Keratinocyte (primary cell): ENCODE measurements around the gene VPS37C. TPM values are rescaled to one million over a fixed set of nuclear protein-coding genes. Genes with fewer than 3 reads are reported as not detected.

Experiments
- DNase-seq: peaks from one replicate; pipeline ENCODE4 v3.0.0-alpha.2; 2011; ENCODE audit warnings: low read depth, missing footprints, low spot score
- FAIRE-seq: peaks from 2 replicates; lab custom pipeline; 2011; peaks lifted over from hg19 to GRCh38; lab: Jason Lieb, UNC
- H2AFZ ChIP-seq: 2 replicates; pipeline ENCODE4 v1.6.0; 2012; ENCODE audit warnings: low read length, control low read depth, inconsistent platforms; ENCODE audit not compliant: control insufficient read depth
- H3K27ac ChIP-seq: 2 replicates; pipeline ENCODE4 v1.5.1; 2011; ENCODE audit warnings: low read length; ENCODE audit not compliant: control insufficient read depth, insufficient read depth
- H3K27me3 ChIP-seq: 3 replicates; pipeline ENCODE4 v1.6.0; 2011; ENCODE audit warnings: low read length; ENCODE audit not compliant: control insufficient read depth, insufficient read depth; ENCODE audit errors: extremely low read depth
- H3K36me3 ChIP-seq, 2 experiments: 2 replicates in 1 of 2; 3 replicates in 1 of 2; pipeline ENCODE4 v1.5.1; 2011; ENCODE audit warnings: low read length in 2 of 2, mild to moderate bottlenecking in 1 of 2; ENCODE audit not compliant: control insufficient read depth in 2 of 2, insufficient read depth in 2 of 2; ENCODE audit errors: extremely low read depth in 1 of 2
- H3K4me1 ChIP-seq: 3 replicates; pipeline ENCODE4 v1.5.1; 2011; ENCODE audit warnings: low read length; ENCODE audit not compliant: control insufficient read depth, insufficient read depth; ENCODE audit errors: extremely low read depth
- H3K4me2 ChIP-seq: 3 replicates; pipeline ENCODE4 v1.6.0; 2011; ENCODE audit warnings: low read depth, low read length; ENCODE audit not compliant: control insufficient read depth, insufficient read depth; ENCODE audit errors: extremely low read depth
- H3K4me3 ChIP-seq, 3 experiments: fragments of 200-600 bp in 1 of 3; sonication (generic) in 1 of 3; 2 replicates in 2 of 3; 3 replicates in 1 of 3; pipeline ENCODE4 v1.5.1; 2011 to 2016; ENCODE audit warnings: low read length in 3 of 3, mild to moderate bottlenecking in 3 of 3, control low read depth in 2 of 3, inconsistent platforms in 1 of 3, low read depth in 1 of 3, mixed read lengths in 1 of 3, mixed run types in 1 of 3, moderate library complexity in 1 of 3; ENCODE audit not compliant: control insufficient read depth in 2 of 3, insufficient read depth in 2 of 3; ENCODE audit errors: extremely low read depth in 1 of 3
- H3K79me2 ChIP-seq: 2 replicates; pipeline ENCODE4 v1.6.0; 2012; ENCODE audit warnings: low read length; ENCODE audit not compliant: control insufficient read depth, insufficient read depth
- H3K9ac ChIP-seq: 3 replicates; pipeline ENCODE4 v1.6.0; 2011; ENCODE audit warnings: low read length; ENCODE audit not compliant: control insufficient read depth, insufficient read depth; ENCODE audit errors: extremely low read depth
- H3K9me1 ChIP-seq: 3 replicates; pipeline ENCODE4 v1.6.0; 2011; ENCODE audit warnings: low read length; ENCODE audit not compliant: control insufficient read depth, insufficient read depth; ENCODE audit errors: extremely low read depth
- H3K9me3 ChIP-seq: 2 replicates; pipeline ENCODE4 v1.5.1; 2012; ENCODE audit warnings: low read depth, low read length; ENCODE audit not compliant: control insufficient read depth
- H4K20me1 ChIP-seq: 3 replicates; pipeline ENCODE4 v1.6.0; 2011; ENCODE audit warnings: low read length; ENCODE audit not compliant: control insufficient read depth, insufficient read depth; ENCODE audit errors: extremely low read depth
- CTCF ChIP-seq, 3 experiments: IDR thresholded peaks in 1 of 3; conservative IDR thresholded peaks in 1 of 3; optimal IDR thresholded peaks in 1 of 3; 2 replicates in 2 of 3; 3 replicates in 1 of 3; pipeline versions ENCODE3 to v1.5.1; 2011; ENCODE audit warnings: low read length in 3 of 3, mild to moderate bottlenecking in 3 of 3, moderate library complexity in 2 of 3, control low read depth in 1 of 3, inconsistent platforms in 1 of 3; ENCODE audit not compliant: insufficient read depth in 2 of 3; ENCODE audit errors: extremely low read depth in 1 of 3
- EZH2 ChIP-seq: IDR thresholded peaks from one replicate; pipeline ENCODE4 v1.6.1; 2012; ENCODE audit warnings: inconsistent platforms, mild to moderate bottlenecking, low read length, moderate library complexity
- dilution Hi-C: fragments of 300-500 bp; cut with MboI; formaldehyde crosslinking; loops from one replicate; pipeline ENCODE4 v1.7.0; 2020; ENCODE audit warnings: low sequenced_read_pairs; ENCODE audit not compliant: extremely low pct_ligation_motif_present
- polyA plus RNA-seq, 5 experiments: library from polyadenylated mRNA; depleted of rRNA in 3 of 5; stranded (reverse) in 3 of 5; stranded (forward) in 1 of 5; unstranded in 1 of 5; fragments of >200 nt; gene quantifications; 1 replicate in 1 of 5; 2 replicates in 3 of 5; 3 replicates in 1 of 5; pipeline versions ENCODE4 v1.2.1 to v1.2.3, GENCODE V29; 2011 to 2012; ENCODE audit warnings: missing spikeins in 2 of 5, low read depth in 1 of 5, low replicate concordance in 1 of 5

Gene VPS37C
- polyA plus RNA-seq, 1 donor (not counting 4 experiments of a cell fraction or from before 2014, with no cell fraction given): 8.0 TPM

- Histone ChIP-seq H3K27me3 (no peaks in the 10 kb centered on the region), H3K9me1 (no peaks in the 10 kb centered on the region), H3K4me1 (peaks cover 6% of the 10 kb centered on the region), H3K27ac (no peak overlapping the region), H3K9ac (no peak overlapping the region), H3K79me2 (no peaks in the 10 kb centered on the region), H3K9me3 (no peaks in the 10 kb centered on the region), H3K4me2 (no peak overlapping the region), H4K20me1 (peaks cover under 1% of the 10 kb centered on the region), H3K36me3 (peaks cover 7 to 13% of the 10 kb centered on the region in 2 experiments), H3K4me3 (no peak overlapping the region), H2AFZ (no peak overlapping the region)
- DNase-seq (no peak), FAIRE-seq (no peak)
- no peak for TF ChIP-seq EZH2
- no peak for TF ChIP-seq CTCF (optimal IDR thresholded peaks at IDR 0.05 in 1 of 3, IDR thresholded peaks at IDR 0.05 in 1 of 3, conservative IDR thresholded peaks at IDR 0.05 in 1 of 3; ENCODE audit: extremely low read depth in 1 of 3, insufficient read depth in 2 of 3, low read length in 3 of 3)
- dilution Hi-C loops: no loop called here
These were observed 27.1 kb downstream of the VPS37C start for GRCh38 chr11:61133956-61134662.

GRCh38 chr11:61133145-61133544 is 28.1 kb downstream of the VPS37C start:
- TF ChIP-seq CTCF (optimal IDR thresholded peaks at IDR 0.05 in 1 of 3, IDR thresholded peaks at IDR 0.05 in 1 of 3, conservative IDR thresholded peaks at IDR 0.05 in 1 of 3; ENCODE audit: extremely low read depth in 1 of 3, insufficient read depth in 2 of 3, low read length in 3 of 3): no peak
- no peak for TF ChIP-seq EZH2
- FAIRE-seq: no peak
- H3K27me3 ChIP-seq: no peaks in the 10 kb centered on the region

More at GRCh38 chr11:61133145-61133544, 28.1 kb downstream of the VPS37C start:
- dilution Hi-C loops: no loop called here
- Histone ChIP-seq H3K9ac (no peak overlapping the region), H3K79me2 (no peaks in the 10 kb centered on the region), H3K9me3 (no peaks in the 10 kb centered on the region), H3K4me1 (peaks cover 6% of the 10 kb centered on the region), H2AFZ (no peak overlapping the region), H3K27ac (no peak overlapping the region), H3K4me3 (no peak overlapping the region), H4K20me1 (peaks cover 3% of the 10 kb centered on the region), H3K36me3 (peaks cover 7 to 12% of the 10 kb centered on the region in 2 experiments), H3K9me1 (no peaks in the 10 kb centered on the region), H3K4me2 (no peak overlapping the region)
- DNase-seq: no peak
